ENCODE data around the gene LMAN2L.

DNA sequence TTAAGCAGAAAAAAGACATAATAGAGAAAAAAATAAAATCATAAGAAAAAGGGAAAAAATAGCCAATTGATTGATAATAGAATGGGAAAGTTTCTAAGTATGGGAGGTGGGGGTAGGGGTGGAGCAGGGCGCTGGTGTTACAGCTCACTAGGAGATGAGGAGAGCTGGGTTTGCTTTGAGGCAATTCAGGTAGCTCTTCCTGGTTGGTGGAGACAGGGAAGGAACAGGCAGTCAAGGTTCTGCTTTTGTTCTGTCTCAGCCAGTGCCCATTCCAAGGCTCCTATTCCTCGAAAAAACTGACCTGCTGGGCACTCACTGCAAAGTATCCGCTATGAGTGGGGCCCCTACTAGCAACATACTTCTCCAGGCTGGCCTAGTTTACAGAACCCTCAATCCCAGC, 19.1 kb upstream of the LMAN2L start:
- TF ChIP-seq, protein P1, sequence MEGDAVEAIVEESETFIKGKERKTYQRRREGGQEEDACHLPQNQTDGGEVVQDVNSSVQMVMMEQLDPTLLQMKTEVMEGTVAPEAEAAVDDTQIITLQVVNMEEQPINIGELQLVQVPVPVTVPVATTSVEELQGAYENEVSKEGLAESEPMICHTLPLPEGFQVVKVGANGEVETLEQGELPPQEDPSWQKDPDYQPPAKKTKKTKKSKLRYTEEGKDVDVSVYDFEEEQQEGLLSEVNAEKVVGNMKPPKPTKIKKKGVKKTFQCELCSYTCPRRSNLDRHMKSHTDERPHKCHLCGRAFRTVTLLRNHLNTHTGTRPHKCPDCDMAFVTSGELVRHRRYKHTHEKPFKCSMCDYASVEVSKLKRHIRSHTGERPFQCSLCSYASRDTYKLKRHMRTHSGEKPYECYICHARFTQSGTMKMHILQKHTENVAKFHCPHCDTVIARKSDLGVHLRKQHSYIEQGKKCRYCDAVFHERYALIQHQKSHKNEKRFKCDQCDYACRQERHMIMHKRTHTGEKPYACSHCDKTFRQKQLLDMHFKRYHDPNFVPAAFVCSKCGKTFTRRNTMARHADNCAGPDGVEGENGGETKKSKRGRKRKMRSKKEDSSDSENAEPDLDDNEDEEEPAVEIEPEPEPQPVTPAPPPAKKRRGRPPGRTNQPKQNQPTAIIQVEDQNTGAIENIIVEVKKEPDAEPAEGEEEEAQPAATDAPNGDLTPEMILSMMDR (IDR thresholded peaks at IDR 0.05), result no peak
- no peak for TF ChIP-seq POLR2A (IDR thresholded peaks at IDR 0.05)
